Measurements from ENCODE around the gene SFRP2.

The SFRP2 gene

GRCh38 chr4:153733751-153734448, 55.0 kb downstream of the SFRP2 start:
- no peak overlapping the region for H3K4me3 ChIP-seq (ENCODE audit: low read depth, low read length)
- no peak for DNase-seq (ENCODE audit: low read depth)
- TF ChIP-seq CTCF (IDR thresholded peaks at IDR 0.05; ENCODE audit: insufficient read depth, low read depth, low read length, missing control alignments) = no peak

GRCh38 chr4:153731239-153731638, 57.6 kb downstream of the SFRP2 start:
- TF ChIP-seq CTCF (IDR thresholded peaks at IDR 0.05; ENCODE audit: insufficient read depth, low read depth, low read length, missing control alignments) = no peak

More at GRCh38 chr4:153731239-153731638, 57.6 kb downstream of the SFRP2 start:
- H3K4me3 ChIP-seq (ENCODE audit: low read depth, low read length) = no peak overlapping the region
- no peak for DNase-seq (ENCODE audit: low read depth)

Measured in GM12865 (cell line).